NCI-H1105 (cell line): ENCODE results near the gene UBE3B.

Source experiments
- DNase-seq: peaks from one replicate; lab custom pipeline; 2025; lab: John Stamatoyannopoulos, UW

Gene UBE3B

DNA sequence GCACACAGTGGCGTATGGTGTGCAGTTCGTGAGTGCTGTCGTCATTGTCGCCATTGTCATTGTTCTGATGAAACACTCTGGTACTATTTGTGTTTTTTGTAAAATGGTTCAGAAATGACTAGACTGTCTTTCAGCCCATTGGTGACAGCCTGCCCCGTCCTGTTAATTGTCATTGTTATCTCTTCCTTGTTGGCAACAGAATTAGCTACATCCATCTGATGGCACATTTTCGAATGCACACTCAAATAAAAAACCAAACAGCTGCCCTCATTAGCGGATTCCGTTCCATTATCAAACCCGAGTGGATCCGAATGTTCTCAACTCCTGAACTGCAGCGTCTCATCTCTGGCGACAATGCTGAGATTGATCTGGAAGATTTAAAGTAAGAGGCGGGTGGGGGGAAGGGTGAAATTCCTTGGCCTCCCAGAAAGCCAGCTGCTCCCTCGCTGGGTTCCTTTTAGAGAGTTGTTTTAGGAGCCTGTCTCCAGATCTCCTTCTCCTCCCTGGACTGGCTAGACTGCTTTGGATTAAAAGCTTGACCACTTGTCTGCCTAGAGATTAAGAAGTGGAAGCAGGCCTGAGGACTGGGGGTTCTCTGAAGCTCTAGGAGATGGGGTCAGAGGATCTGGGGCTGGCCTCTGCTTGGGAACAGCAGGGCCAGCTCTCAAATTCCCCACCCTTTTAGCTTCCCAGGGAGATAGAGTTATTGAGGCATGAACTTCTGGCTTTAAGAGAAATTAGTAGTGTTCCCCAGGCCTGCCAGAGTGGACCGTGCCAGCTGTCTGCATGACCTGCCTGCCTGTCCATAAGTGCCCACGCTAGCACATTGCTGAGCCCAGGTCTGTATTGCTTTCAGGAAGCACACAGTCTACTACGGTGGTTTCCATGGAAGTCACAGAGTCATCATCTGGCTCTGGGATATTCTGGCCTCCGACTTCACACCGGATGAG, 52.5 kb downstream of the UBE3B start:
- DNase-seq = no peak

DNA sequence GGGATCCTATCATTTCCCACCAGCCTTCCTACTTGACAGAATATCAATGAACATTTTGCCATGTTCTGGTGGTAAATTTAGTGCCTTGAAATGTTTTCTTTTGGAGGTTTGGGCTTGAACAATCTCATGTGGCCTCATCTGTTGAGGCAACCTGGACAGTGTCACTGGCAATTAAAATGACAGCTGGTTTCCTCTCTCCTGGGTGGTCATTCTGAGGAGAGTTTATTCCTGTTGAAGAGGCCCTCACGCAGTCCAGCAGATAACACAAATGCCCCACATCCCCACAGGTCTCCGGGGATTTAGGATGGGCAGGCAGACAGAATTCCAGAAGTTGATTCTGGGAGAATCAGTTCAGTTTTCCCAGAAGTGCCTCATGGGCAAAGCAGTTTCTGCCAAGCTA, 54.0 kb downstream of the UBE3B start:
- DNase-seq = no peak

DNA sequence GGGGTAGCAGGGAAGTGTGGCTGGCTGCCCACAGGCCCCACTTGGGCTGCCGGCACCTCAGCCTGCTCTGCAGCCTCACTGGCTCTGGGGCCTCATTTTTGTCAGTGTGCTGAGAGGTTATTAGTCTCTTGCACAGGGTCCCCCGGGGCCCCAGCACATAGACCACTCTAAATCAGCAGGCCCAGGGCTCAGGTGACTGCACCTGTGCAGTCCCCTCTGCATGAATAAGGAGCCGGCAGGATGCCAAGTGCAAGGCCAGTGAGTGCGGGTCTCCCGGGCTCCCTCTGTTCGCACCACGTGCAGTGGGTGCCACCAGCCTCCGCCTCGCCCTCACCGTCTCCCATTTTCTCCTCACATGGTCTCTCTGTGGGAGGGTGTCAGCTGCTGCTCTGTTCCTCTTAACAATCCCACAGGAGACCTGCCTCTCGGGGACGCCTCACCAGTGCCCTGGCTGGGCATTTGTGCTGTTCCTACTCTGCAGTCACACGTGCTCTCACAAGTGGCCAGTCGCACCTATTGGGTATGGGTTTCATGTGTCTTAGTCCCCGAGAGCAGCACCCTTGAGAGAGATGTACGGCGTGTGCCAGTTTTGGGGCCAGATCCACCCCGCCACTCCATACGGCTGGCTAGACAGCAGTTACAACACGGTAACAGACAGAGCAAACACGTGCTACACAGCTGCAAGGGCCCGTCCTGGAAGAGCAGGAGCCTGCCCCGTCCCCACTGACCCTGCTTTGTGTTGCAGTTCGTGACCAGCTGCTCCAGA, 55.5 kb downstream of the UBE3B start:
- DNase-seq = no peak

DNA sequence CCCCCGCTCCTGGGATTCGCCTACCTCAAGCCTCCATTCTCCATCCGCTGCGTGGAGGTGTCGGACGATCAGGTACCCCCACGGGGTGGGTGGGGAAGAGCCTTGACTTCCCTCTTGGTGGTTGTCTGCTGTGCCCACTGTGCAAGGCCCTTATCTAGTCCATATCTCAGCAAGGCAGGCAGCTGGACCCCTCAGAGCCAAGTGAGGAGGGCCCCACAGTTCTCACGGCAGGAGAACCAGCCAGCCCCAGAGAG, 56.0 kb downstream of the UBE3B start:
- DNase-seq = no peak

DNA sequence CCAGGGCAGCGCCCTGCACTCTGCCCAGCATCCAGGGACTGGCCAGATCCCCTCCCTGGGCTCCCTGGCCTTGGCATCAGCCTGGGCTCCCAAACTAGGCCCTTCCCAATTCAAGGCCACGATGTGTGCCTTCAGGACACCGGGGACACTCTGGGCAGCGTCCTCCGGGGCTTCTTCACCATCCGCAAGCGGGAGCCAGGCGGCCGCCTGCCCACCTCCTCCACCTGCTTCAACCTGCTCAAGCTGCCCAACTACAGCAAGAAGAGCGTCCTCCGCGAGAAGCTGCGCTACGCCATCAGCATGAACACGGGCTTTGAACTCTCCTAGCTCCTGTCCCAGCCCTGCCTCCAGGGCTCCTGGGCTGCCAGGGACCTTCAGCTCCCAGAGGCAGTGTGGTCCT, 57.0 kb downstream of the UBE3B start:
- no peak for DNase-seq

DNA sequence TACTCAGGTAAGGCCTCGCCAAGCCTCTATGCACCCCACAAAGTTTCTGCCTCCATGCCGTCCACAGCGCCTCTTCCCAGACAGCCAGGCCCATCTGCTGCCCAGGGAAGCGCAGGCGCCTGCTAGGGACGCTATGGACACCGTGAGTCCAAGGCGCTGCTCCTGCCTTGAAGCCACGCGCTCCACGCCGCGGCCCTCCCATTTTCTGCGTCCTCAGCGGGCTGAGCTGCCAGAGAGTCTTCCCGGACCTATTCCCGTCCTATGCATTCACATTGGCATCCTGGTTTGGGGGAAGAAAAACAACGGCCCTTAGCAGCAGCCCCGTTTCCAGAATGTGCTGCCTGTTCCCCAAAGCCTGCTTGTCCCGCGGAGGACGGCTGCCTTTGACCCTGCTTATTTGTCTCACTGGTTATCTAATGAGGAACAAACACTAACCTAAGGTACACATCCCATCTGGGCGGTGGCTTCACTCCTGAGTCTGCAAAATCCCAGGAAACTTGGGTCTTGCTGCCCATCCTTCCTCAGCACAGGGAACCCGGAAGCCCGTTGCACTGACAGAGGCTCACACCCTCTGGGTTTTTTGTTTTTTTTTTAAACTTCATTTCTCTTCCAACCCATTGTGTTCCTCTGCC, 57.9 kb downstream of the UBE3B start:
- DNase-seq = no peak

DNA sequence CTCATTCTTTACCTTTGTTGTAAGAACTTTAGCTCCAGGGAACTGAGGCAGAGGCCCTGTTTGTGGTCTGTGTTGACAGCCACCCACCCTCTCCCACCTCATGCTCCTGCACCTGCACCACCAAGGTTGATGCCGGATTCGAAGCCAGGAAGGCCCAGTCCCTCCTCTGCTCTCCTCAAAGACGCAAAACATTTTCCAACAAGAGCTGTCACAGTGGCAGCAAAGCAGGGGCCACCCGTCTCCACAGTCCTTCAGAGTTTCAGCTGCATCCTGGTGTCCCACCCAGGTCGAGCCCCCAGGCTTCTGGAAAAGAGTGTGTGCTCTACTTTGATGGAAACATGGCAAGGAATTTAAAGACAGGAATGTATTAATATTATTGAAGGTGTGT, 58.4 kb downstream of the UBE3B start:
- no peak for DNase-seq

DNA sequence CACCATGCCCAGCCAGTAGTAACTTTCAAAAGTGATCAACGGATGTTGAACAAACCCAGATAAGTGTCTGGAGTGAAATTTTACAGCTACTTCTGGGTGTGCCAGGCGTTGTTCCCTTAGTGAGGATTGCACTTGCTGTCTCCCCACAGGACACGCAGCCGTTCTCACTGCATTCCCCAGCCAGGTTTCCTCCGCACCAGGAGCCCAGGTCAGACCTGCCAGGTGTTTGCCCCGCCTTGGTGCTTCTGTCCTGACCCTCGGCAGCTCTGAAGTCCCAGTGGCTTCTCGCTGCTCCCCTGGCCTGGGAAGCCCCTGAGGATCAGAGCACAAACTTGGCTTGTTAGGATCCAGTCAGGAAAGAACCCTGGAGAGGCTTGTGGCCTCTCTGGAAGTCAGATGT, 59.7 kb downstream of the UBE3B start:
- no peak for DNase-seq

DNA sequence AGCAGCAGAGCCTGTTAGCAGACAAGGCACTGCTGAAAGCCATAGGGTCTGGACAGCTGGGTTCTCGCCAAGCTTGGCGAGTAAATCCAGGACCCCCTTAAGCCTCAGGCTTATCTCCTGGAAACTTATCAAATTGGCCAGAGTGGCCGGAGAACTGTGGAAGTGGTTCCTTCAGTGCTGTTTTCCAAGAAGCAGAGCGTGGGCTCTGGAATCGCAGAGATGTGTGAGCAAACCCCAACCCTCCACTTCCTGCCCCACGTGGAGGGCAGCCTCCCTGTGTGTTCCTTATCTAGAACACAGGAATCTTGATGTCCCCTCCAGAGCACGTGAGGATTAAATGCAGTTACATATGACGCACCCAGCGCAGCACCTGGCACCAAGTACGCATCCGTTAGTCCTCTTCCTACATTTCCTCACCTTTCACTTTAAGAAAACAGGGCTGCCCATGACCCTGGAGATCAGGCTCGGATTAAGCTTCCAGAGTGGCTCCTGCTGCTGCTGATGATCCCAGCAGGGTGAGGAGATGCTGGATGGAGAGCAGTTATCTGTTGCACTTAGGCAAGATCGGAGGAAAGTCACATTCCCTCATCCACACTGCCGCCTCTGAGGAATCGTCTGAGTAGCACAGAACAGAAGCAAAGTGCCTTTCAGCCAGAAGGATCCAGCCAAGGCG, 60.9 kb downstream of the UBE3B start:
- DNase-seq = no peak

DNA sequence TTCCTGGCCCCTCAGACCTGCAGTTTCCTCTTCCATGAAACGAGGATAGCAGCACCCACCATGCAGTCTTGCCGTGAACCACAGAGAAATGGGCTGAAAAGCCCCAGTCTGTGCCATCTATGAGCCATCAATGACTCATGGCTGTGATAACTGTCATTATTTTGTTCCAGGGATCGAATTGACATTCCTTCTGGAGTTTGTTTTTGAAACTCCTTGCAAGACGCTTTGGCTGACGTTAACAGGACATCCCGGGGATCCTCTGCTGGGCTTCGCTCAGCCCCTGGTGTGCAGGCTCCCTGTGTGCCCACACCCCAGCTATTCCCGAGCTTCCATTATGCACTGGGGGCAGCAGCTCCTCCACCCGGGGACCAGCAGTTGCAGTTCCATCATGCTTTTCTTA, 62.1 kb downstream of the UBE3B start:
- no peak for DNase-seq

DNA sequence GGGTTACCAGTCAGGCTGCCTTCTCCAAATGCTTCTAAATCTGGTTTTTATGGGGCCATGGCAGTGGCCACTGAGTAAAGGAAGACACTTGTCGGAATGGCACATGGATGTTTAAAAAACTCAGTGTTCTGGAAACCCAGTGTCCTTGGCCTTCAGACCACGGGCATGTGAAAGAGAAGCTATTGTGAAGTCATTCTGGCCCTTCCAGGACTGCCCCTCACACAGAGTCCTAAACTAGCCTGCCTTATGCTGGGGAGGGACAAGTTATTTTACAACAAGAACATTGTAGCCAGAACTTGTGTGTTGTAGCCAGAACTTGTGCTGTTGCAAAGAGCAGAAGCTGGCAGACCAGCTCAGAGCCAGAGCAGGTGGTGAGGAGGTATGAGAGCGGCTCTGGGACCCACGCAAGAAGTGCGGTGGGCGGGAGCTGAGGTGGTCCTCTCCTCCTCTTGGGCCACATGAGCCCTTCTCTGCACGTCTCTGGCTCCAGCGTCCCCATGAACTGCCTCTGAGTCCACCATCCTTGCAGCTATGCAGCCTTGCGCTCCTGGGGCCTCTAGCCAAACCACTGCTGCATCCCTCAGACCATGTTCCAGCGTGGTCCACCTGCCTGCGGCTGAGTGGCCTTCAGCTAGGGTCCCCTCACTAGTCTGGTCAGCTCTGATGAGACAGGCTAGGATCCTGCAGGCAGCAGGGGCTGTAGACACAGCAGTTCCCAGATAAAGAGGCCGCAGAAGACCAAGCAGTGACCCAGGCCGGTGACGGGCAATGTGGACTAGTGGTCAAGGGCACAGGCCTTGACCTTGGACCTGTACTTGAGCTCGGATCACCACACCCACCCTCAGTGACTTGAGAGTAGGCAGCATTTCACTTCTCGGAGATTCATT, 63.3 kb downstream of the UBE3B start:
- DNase-seq = no peak

DNA sequence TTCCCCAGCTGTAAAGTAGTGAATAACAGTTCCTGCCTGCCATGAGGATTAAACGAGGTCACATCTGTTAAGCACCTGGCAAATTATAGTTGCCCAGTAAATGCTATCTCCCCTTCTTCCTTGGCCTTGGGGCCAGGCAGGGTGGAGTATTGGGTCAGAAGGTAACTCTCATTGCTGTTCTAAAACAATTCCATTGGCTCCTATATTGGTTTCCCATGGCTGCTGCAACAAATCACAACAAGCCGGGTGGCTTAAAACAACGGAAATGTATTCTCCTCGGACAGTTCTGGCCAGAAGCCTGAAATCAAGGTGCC, 63.9 kb downstream of the UBE3B start:
- DNase-seq = no peak

DNA sequence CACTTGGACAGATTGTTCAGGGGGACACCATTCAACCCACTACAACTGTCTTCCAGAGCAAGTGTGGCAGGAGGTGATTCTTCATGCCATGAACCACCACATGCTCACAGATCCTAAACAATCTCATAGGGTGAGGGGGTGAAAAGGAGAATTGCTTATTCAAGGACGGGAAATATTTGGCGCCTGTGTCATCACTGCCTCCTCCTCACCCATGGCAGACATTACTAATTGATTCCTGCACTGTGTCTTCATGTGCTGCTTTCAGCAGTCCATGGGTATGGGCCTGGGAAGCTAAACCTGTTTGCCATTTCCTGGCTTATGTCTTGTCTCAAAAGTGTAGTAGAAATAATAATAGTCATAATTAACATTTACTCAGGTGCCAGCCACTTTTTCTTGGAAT, 64.6 kb downstream of the UBE3B start:
- DNase-seq = no peak

DNA sequence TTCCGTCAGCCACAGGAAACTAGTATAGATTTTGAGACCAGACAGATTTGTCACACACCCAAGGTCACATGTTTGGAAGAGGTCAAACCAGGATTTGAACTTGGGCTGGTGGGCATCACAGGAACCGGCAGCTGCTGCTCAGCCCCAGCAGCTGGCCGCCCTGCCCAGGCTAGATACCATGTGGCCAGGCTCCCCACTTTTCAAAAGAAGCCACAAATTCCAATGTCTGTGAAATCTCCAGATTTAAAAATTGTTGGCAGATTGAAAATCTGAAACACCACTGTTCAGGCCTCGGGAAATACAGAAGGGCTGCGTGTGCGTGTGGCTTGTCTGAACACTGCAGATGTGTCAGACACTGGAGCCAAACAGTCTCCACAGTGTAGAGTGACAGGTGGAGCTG, 65.4 kb downstream of the UBE3B start:
- DNase-seq = no peak

DNA sequence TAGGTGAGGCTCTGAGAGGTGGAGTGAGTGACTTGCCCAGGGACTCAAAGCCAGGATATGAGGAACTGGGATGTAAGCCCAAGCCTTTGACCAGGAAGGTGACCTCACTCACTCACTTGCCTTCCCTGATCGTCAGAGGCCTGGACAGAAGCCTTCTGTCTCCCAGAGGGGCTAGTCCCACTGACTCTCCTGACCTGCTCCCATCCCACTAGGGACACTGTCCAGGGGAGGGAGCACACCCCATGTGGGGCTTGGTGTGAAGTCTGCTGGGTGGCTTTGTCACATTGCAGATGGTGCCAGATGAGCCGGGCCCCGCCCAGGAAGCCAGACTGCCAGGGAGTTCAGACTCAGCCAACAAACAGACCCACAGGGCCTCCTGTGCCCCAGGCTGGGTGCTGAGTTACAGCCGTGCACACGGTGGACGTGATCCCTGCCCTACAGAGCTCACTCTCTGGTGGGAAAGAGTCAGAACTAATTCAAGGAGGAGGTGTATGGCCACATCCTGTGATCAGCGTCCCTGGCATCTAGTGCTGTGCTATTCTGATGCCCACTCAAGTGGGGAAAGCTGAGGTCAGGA, 67.6 kb downstream of the UBE3B start:
- no peak for DNase-seq

DNA sequence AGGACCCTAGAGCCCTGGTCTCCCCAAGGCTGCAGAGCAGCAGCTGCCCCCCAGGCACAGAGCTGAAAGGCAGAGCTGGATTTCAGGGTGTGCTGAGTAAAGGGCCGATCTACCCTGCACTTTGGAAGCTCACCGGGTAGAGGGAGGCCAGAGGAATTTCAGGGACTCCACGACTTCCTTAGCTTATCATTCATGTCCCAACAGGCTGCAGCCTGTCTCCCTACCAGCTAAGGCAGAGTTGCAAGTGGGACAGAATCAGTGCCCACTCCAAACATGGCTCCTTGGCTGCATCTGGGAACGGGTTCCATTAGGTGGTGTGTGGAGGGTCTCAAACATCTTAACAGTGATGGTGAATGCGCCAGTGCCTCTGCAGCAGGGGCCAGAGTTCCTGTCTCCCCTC, 68.4 kb downstream of the UBE3B start:
- no peak for DNase-seq

DNA sequence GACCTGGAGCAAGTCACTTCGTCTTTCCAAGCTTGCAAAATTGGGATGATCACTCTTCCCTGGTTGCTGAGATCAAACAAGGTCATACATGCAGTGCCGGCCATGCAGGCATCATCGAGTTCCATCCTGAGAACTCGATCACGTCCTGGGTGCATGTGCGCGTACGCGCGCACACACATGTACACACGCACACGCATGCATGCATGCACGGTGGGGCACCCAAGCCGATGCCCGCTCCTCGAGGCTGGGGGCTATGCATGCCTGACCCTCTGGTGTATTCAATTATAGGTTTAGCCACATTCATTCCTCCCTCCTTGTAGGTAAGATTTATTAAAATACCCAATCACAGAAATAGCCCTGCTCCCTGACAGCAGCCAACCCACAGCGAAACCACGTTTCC, 69.9 kb downstream of the UBE3B start:
- no peak for DNase-seq

DNA sequence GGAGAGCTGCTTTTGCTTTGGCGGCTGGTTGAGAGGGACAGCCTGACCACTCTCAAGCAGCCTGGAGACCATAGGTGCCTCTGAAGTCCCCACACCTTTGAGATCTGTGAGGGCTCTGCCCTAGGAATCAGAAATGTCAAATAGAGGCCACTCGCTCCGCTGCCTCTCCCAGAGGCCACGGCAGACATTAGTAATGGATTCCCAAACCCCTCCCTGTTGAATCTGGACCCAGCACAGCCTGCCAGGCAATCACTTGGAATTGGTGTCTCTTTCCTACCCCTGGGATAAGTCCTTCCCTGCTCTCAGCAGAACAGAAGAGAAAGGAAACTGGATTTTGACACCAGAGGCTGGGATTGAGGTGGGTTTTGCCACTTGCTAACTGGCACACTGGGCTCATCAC, 70.8 kb downstream of the UBE3B start:
- no peak for DNase-seq

DNA sequence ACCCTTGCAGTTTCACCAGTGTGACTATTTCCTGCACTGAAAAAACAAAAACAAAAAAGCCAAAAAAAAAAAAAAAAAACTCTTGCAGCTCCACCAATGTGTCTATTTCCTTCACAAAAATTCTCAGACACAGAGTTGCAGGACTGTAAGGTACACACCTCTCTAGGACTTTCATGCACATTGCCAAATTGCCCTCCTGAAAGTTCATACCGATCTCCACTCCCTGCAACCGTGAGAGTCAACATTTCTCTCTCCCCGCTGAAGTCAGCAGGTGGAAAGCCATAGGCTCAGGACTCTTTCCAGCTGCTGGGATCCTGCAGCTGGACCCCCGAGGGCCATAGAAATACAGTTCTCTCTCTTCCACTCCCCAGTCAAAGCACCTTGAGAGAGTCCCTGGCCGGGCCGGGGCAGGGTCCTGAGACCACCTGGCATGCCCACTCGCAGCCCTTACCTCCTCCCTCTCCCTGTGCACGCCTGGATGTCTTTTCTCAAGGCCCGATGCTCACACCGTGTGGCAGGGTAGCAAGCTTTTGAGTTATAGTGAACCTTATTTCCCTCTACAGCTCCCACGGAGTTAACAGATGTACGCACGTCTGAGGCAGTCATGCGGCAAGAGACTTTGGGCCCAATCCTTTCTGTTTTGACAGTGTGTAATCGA, 72.3 kb downstream of the UBE3B start:
- no peak for DNase-seq

DNA sequence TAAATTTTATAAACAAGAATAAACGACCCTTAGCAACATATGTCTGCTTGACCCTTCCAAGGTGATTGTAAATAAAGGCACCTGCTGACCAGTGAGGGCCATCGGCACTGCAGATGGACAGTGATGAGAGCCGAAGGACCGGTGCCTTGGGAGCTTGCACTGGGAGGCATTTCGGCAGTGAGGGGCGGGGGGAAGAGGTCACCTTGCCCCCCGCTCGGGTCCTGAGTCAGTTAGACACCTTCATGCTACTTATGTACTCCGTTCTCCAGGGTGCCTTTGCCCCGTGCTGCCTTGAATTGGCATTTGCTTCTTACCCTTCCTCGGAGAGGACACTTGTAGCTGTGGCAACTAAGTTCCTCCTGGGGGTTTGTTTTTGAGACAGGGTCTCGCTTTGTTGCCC, 72.8 kb downstream of the UBE3B start:
- DNase-seq = no peak

DNA sequence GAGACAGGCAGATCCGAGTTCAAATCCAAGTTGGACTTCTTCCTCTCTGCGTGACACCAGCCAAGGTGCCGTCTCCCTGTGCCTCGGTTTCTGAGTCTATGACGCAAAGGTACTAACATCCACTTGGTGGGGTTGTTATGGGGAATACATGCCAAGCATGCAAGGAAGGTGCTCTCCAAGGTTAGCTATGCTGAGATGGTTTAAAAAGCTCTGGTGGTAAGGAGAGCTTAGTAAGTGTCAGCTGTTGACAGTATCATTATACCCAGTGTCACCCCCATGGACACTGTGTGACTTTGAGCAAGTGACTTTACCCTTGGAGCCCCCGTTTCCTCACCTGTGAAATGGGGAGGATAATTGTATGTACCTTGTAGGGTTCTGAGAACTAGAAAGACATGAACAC, 73.7 kb downstream of the UBE3B start:
- no peak for DNase-seq
